ENCODE data around the gene GGA1. TPM values are rescaled to one million over a fixed set of nuclear protein-coding genes. Genes with fewer than 3 reads are reported as not detected.
A peak's percentile ranks its signal among the peaks of the same experiment; 100 is the strongest.

GGA1 gene
- total RNA-seq, 1 donor from 2014 or later, result 43.1 TPM

DNA sequence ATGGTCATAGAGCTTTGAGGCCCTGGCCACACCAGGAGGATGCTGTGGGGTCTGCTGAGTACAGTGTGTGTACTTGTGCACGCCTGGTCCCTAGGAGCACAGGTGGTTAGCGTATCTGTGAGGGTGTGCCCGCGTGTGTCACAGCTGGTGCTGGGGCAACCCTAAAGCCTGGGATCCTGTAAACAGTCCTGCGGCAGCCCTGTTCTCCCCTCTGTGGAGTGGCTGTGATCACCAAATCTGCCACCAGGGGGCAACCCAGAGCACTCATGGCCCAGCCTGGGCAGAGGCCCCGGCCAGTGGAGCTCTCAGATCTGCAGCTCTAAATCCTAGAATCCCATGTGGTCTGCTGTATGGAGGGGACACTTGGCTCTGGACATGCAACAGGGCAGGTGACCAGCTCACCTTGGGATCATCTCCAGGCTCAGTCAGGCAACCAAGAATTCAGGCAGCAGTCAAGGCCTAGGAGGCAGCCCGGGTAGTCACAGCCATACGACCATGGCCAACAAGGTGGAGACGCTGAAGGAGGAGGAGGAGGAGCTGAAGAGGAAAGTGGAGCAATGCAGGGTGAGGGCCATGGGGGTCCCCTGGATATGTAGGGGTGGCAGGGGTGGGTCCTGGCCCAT, 34.7 kb downstream of the GGA1 start:
- DNase-seq (ENCODE audit: low read depth) (no peak), FAIRE-seq (no peak)
- no peak overlapping the region for H2AFZ ChIP-seq (ENCODE audit: low read depth, low read length)
- peaks cover 7% of the 10 kb centered on the region for H3K4me1 Mint-ChIP-seq (ENCODE audit: low read depth, unreplicated experiment)
- H3K9me3 Mint-ChIP-seq (ENCODE audit: unreplicated experiment), result no peaks in the 10 kb centered on the region
- no peak overlapping the region for H3K4me3 Mint-ChIP-seq (ENCODE audit: unreplicated experiment)
- H3K9me3 ChIP-seq (ENCODE audit: insufficient read depth, low read depth, low read length), result no peaks in the 10 kb centered on the region
- H3K36me3 Mint-ChIP-seq (ENCODE audit: low read depth, unreplicated experiment), result peaks cover 4% of the 10 kb centered on the region
- H3K27ac ChIP-seq (ENCODE audit: low read depth, low read length), result no peak overlapping the region
- no peak overlapping the region for H3K9ac ChIP-seq (ENCODE audit: low read length)
- peaks cover 12% of the 10 kb centered on the region for H3K4me1 ChIP-seq (ENCODE audit: insufficient read depth, low read length)
- no peak overlapping the region for H3K4me2 ChIP-seq (ENCODE audit: low read length)
- no peaks in the 10 kb centered on the region for H3K27me3 Mint-ChIP-seq (ENCODE audit: low read depth, unreplicated experiment)
- H3K4me3 ChIP-seq (ENCODE audit: insufficient read depth, low read depth, low read length), result no peak overlapping the region
- no peaks in the 10 kb centered on the region for H3K27me3 ChIP-seq (ENCODE audit: insufficient read depth, low read length)
- TF ChIP-seq, protein P1, sequence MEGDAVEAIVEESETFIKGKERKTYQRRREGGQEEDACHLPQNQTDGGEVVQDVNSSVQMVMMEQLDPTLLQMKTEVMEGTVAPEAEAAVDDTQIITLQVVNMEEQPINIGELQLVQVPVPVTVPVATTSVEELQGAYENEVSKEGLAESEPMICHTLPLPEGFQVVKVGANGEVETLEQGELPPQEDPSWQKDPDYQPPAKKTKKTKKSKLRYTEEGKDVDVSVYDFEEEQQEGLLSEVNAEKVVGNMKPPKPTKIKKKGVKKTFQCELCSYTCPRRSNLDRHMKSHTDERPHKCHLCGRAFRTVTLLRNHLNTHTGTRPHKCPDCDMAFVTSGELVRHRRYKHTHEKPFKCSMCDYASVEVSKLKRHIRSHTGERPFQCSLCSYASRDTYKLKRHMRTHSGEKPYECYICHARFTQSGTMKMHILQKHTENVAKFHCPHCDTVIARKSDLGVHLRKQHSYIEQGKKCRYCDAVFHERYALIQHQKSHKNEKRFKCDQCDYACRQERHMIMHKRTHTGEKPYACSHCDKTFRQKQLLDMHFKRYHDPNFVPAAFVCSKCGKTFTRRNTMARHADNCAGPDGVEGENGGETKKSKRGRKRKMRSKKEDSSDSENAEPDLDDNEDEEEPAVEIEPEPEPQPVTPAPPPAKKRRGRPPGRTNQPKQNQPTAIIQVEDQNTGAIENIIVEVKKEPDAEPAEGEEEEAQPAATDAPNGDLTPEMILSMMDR (IDR thresholded peaks at IDR 0.05; ENCODE audit: insufficient read depth, low read depth, low read length), result peak; percentile 87
- no peak for TF ChIP-seq EZH2 (IDR thresholded peaks at IDR 0.05; ENCODE audit: insufficient read depth, low read length)
- H4K20me1 ChIP-seq (ENCODE audit: insufficient read depth, low read length), result peaks cover 10% of the 10 kb centered on the region
- no peaks in the 10 kb centered on the region for H3K36me3 ChIP-seq (ENCODE audit: insufficient read depth, low read length)
- H3K27ac Mint-ChIP-seq (ENCODE audit: unreplicated experiment), result peak overlapping the region; percentile 19
- H3K79me2 ChIP-seq (ENCODE audit: insufficient read depth, low read length), result peaks cover 4% of the 10 kb centered on the region

DNA sequence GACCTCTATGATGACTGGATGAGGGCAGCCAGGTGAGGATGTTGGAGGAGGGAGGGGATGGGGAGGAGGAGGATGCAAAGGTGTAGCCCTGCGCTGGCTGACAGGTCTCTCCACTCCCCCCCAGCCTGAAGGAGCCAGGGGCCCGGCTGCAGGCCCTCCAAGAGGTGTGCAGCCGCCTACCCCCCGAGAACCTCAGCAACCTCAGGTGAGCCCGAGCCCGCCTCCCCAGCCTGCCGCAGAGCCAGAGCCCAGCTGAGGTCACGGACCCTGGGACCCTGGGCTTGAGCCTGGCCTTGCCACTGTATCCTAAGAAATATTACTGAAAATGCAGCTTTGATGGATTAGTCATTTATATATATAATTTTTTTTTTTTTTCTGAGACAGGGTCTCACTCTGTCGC, 38.7 kb downstream of the GGA1 start:
- H3K4me3 Mint-ChIP-seq (ENCODE audit: unreplicated experiment), result no peak overlapping the region
- Histone ChIP-seq H3K9ac (ENCODE audit: low read length) (no peak overlapping the region), H3K4me2 (ENCODE audit: low read length) (no peak overlapping the region), H2AFZ (ENCODE audit: low read depth, low read length) (no peak overlapping the region), H4K20me1 (ENCODE audit: insufficient read depth, low read length) (peaks cover 6% of the 10 kb centered on the region), H3K9me3 (ENCODE audit: insufficient read depth, low read depth, low read length) (no peaks in the 10 kb centered on the region), H3K27ac (ENCODE audit: low read depth, low read length) (no peak overlapping the region), H3K79me2 (ENCODE audit: insufficient read depth, low read length) (no peaks in the 10 kb centered on the region), H3K4me1 (ENCODE audit: insufficient read depth, low read length) (no peaks in the 10 kb centered on the region), H3K36me3 (ENCODE audit: insufficient read depth, low read length) (peaks cover 6% of the 10 kb centered on the region), H3K27me3 (ENCODE audit: insufficient read depth, low read length) (no peaks in the 10 kb centered on the region), H3K4me3 (ENCODE audit: insufficient read depth, low read depth, low read length) (no peak overlapping the region)
- FAIRE-seq, result no peak
- peaks cover 16% of the 10 kb centered on the region for H3K36me3 Mint-ChIP-seq (ENCODE audit: low read depth, unreplicated experiment)
- no peak for DNase-seq (ENCODE audit: low read depth)
- H3K9me3 Mint-ChIP-seq (ENCODE audit: unreplicated experiment), result no peaks in the 10 kb centered on the region
- TF ChIP-seq EZH2 (IDR thresholded peaks at IDR 0.05; ENCODE audit: insufficient read depth, low read length), result no peak
- TF ChIP-seq, protein P1 (IDR thresholded peaks at IDR 0.05; ENCODE audit: insufficient read depth, low read depth, low read length), result no peak
- H3K27me3 Mint-ChIP-seq (ENCODE audit: low read depth, unreplicated experiment), result no peaks in the 10 kb centered on the region
- no peak overlapping the region for H3K27ac Mint-ChIP-seq (ENCODE audit: unreplicated experiment)
- peaks cover 5% of the 10 kb centered on the region for H3K4me1 Mint-ChIP-seq (ENCODE audit: low read depth, unreplicated experiment)

DNA sequence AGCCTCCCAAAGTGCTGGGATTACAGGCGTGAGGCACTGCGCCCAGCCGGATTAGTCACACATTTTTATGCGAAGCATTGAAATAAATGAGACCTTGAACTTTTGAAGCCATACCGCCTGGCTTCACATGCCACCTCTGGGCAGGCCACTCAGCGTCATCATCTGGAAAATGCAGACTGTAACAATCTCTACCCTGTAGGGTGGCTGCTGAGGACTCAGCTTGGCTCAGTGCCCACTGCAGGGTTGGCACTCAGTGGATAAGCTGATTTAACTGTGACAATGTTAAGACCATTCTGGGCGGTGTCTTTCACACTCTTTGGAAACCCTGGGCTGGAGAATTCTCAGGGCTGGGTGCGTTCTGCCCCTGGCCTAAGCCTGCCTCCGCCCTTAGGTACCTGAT, 39.3 kb downstream of the GGA1 start:
- Histone ChIP-seq H3K4me2 (ENCODE audit: low read length) (no peak overlapping the region), H3K36me3 (ENCODE audit: insufficient read depth, low read length) (peaks cover 6% of the 10 kb centered on the region), H3K27me3 (ENCODE audit: insufficient read depth, low read length) (no peaks in the 10 kb centered on the region), H3K9ac (ENCODE audit: low read length) (no peak overlapping the region), H3K9me3 (ENCODE audit: insufficient read depth, low read depth, low read length) (no peaks in the 10 kb centered on the region), H2AFZ (ENCODE audit: low read depth, low read length) (no peak overlapping the region), H3K4me1 (ENCODE audit: insufficient read depth, low read length) (no peaks in the 10 kb centered on the region), H3K27ac (ENCODE audit: low read depth, low read length) (no peak overlapping the region), H3K4me3 (ENCODE audit: insufficient read depth, low read depth, low read length) (no peak overlapping the region), H3K79me2 (ENCODE audit: insufficient read depth, low read length) (no peaks in the 10 kb centered on the region), H4K20me1 (ENCODE audit: insufficient read depth, low read length) (peaks cover 6% of the 10 kb centered on the region)
- Mint-ChIP-seq H3K4me1 (ENCODE audit: low read depth, unreplicated experiment) (peaks cover 5% of the 10 kb centered on the region), H3K9me3 (ENCODE audit: unreplicated experiment) (no peaks in the 10 kb centered on the region), H3K27ac (ENCODE audit: unreplicated experiment) (no peak overlapping the region), H3K27me3 (ENCODE audit: low read depth, unreplicated experiment) (no peaks in the 10 kb centered on the region), H3K36me3 (ENCODE audit: low read depth, unreplicated experiment) (peaks cover 17% of the 10 kb centered on the region), H3K4me3 (ENCODE audit: unreplicated experiment) (no peak overlapping the region)
- no peak for FAIRE-seq
- peak; percentile 74 for DNase-seq (ENCODE audit: low read depth)
- TF ChIP-seq, protein P1 (IDR thresholded peaks at IDR 0.05; ENCODE audit: insufficient read depth, low read depth, low read length), result no peak

Data from astrocyte (in vitro differentiated cells and primary cell).